IMR-90 (cell line): ENCODE measurements around the gene DMRT1. TPM values are rescaled to one million over a fixed set of nuclear protein-coding genes. Genes with fewer than 3 reads are reported as not detected.

Experiments used
- ATAC-seq: fragments of 200-7000 bp; cut with Tn5 transposase; 2 replicates; pipeline ENCODE4 v1.9.1; 2020; ENCODE audit warnings: low read depth, mild to moderate bottlenecking, moderate library complexity
- BruUV-seq: library from RNA; stranded (reverse); fragments of 400-500 nt; replicated peaks from 2 replicates; lab custom pipeline; 2021; lab: Mats Ljungman, UMichigan
- CTCF ChIA-PET: fragments of 300-600 bp; formaldehyde crosslinking; extraction: SDS; loops from one replicate; lab custom pipeline; 2021; ENCODE audit warnings: antibody characterized with exemption; lab: Yijun Ruan, JAX
- POLR2A ChIA-PET: fragments of 300-600 bp; sonication (Branson Sonifier 250); formaldehyde crosslinking; loops from one replicate; lab custom pipeline; 2022; ENCODE audit warnings: antibody characterized with exemption; ENCODE audit not compliant: unreplicated experiment; lab: Charles Lee
- DNase-seq: peaks from one replicate; pipeline ENCODE4 v3.0.0; 2013
- H2AFZ ChIP-seq: replicated peaks from 2 replicates; pipeline ENCODE3; 2013; ENCODE audit warnings: low read length, mild to moderate bottlenecking; ENCODE audit not compliant: poor library complexity
- H2AK5ac ChIP-seq: 2 replicates; pipeline ENCODE4 v1.6.1; 2013; ENCODE audit warnings: low read depth, low read length, inconsistent platforms
- H2AK9ac ChIP-seq: replicated peaks from 2 replicates; pipeline ENCODE3; 2013; ENCODE audit warnings: mild to moderate bottlenecking, low read depth, low read length, moderate library complexity; ENCODE audit not compliant: poor library complexity
- H2BK120ac ChIP-seq: 2 replicates; pipeline ENCODE4 v1.6.1; 2013; ENCODE audit warnings: low read depth, low read length, inconsistent platforms
- H2BK15ac ChIP-seq: 3 replicates; pipeline ENCODE4 v1.6.1; 2013; ENCODE audit warnings: low read depth, low read length, inconsistent platforms
- H2BK20ac ChIP-seq: 2 replicates; pipeline ENCODE4 v1.6.1; 2013; ENCODE audit warnings: low read depth, mild to moderate bottlenecking, inconsistent platforms, low read length, moderate library complexity
- H2BK5ac ChIP-seq: 2 replicates; pipeline ENCODE4 v1.6.1; 2013; ENCODE audit warnings: mild to moderate bottlenecking, low read depth, low read length, inconsistent platforms; ENCODE audit not compliant: poor library complexity, severe bottlenecking
- H3K14ac ChIP-seq: replicated peaks from 2 replicates; pipeline ENCODE4 v1.6.1; 2013; ENCODE audit warnings: low read depth, low read length, inconsistent platforms
- H3K18ac ChIP-seq: 2 replicates; pipeline ENCODE4 v1.6.1; 2013; ENCODE audit warnings: low read depth, low read length, control low read depth
- H3K23ac ChIP-seq: 2 replicates; pipeline ENCODE4 v1.6.1; 2013; ENCODE audit warnings: low read depth, low read length, inconsistent platforms
- H3K27ac ChIP-seq: 2 replicates; pipeline ENCODE4 v1.5.1; 2013; ENCODE audit warnings: mild to moderate bottlenecking, control low read depth, low read length; ENCODE audit not compliant: insufficient read depth
- H3K27me3 ChIP-seq: 2 replicates; pipeline ENCODE4 v1.6.1; 2013; ENCODE audit warnings: low read length; ENCODE audit not compliant: control insufficient read depth, insufficient read depth
- H3K36me3 ChIP-seq: 2 replicates; pipeline ENCODE4 v1.6.1; 2013; ENCODE audit warnings: low read length, mixed read lengths; ENCODE audit not compliant: control insufficient read depth, insufficient read depth
- H3K4ac ChIP-seq: 2 replicates; pipeline ENCODE4 v1.6.1; 2013; ENCODE audit warnings: low read depth, low read length, inconsistent platforms
- H3K4me1 ChIP-seq: 2 replicates; pipeline ENCODE4 v1.6.1; 2013; ENCODE audit warnings: low read length, mixed read lengths; ENCODE audit not compliant: control insufficient read depth, insufficient read depth
- H3K4me2 ChIP-seq: 2 replicates; pipeline ENCODE4 v1.6.1; 2013; ENCODE audit warnings: low read depth, mild to moderate bottlenecking, control low read depth, low read length, moderate library complexity
- H3K4me3 ChIP-seq: 2 replicates; pipeline ENCODE4 v1.5.1; 2013; ENCODE audit warnings: low read depth, mild to moderate bottlenecking, control low read depth, low read length, moderate library complexity; ENCODE audit not compliant: insufficient read depth
- H3K56ac ChIP-seq: 2 replicates; pipeline ENCODE4 v1.6.1; 2013; ENCODE audit warnings: low read length, inconsistent platforms; ENCODE audit not compliant: insufficient read depth; ENCODE audit errors: extremely low read depth
- H3K79me1 ChIP-seq, 2 experiments: 2 replicates each; pipeline ENCODE4 v1.6.1; 2013; ENCODE audit warnings: low read length in 2 of 2, inconsistent platforms in 1 of 2, low read depth in 1 of 2
- H3K9ac ChIP-seq: 2 replicates; pipeline ENCODE4 v1.6.1; 2013; ENCODE audit warnings: low read depth, low read length, control low read depth
- H3K9me1 ChIP-seq: 2 replicates; pipeline ENCODE4 v1.6.1; 2013; ENCODE audit warnings: low read length, inconsistent platforms; ENCODE audit not compliant: insufficient read depth
- H3K9me3 ChIP-seq: 2 replicates; pipeline ENCODE4 v1.6.1; 2013; ENCODE audit warnings: low read length; ENCODE audit not compliant: control insufficient read depth, insufficient read depth
- H4K20me1 ChIP-seq: 2 replicates; pipeline ENCODE4 v1.6.1; 2013; ENCODE audit warnings: low read length, inconsistent platforms; ENCODE audit not compliant: insufficient read depth
- H4K5ac ChIP-seq: 2 replicates; pipeline ENCODE4 v1.6.1; 2013; ENCODE audit warnings: mild to moderate bottlenecking, low read depth, low read length, control low read depth
- H4K8ac ChIP-seq, 2 experiments: 2 replicates each; pipeline ENCODE4 v1.6.1; 2013; ENCODE audit warnings: low read depth in 2 of 2, low read length in 2 of 2, control low read depth in 1 of 2, inconsistent platforms in 1 of 2
- H4K91ac ChIP-seq: 2 replicates; pipeline ENCODE4 v1.6.1; 2013; ENCODE audit warnings: low read depth, low read length, inconsistent platforms; ENCODE audit not compliant: insufficient read depth
- BHLHE40 ChIP-seq: fragments of 150-350 bp; IDR thresholded peaks from 2 replicates; pipeline ENCODE4 v1.6.1; 2016; ENCODE audit warnings: mild to moderate bottlenecking, low read depth, low read length
- CEBPB ChIP-seq: IDR thresholded peaks from 2 replicates; pipeline ENCODE4 v1.6.1; 2012; ENCODE audit warnings: low read depth, low read length, improper control_type of control experiment
- CHD1 ChIP-seq: IDR thresholded peaks from 2 replicates; pipeline ENCODE4 v1.6.1; 2012; ENCODE audit warnings: low read depth, low read length, improper control_type of control experiment
- FOS ChIP-seq: fragments of 150-350 bp; IDR thresholded peaks from 2 replicates; pipeline ENCODE4 v1.6.1; 2016; ENCODE audit warnings: low read depth, low read length
- MAFK ChIP-seq: IDR thresholded peaks from 2 replicates; pipeline ENCODE4 v1.6.1; 2012; ENCODE audit warnings: low read depth, low read length, improper control_type of control experiment
- MAZ ChIP-seq: IDR thresholded peaks from 2 replicates; pipeline ENCODE4 v1.6.1; 2012; ENCODE audit warnings: low read depth, mild to moderate bottlenecking, low read length, improper control_type of control experiment, moderate library complexity, borderline replicate concordance
- MXI1 ChIP-seq: IDR thresholded peaks from 2 replicates; pipeline ENCODE4 v1.6.1; 2012; ENCODE audit warnings: low read depth, mild to moderate bottlenecking, low read length, moderate library complexity, borderline replicate concordance
- NFE2L2 ChIP-seq: fragments of 150-350 bp; IDR thresholded peaks from 2 replicates; pipeline ENCODE4 v1.6.1; 2016; ENCODE audit warnings: low read depth, mild to moderate bottlenecking, low read length
- POLR2A ChIP-seq: IDR thresholded peaks from 2 replicates; pipeline ENCODE4 v1.6.1; 2012; ENCODE audit warnings: mild to moderate bottlenecking, low read depth, low read length
- RAD21 ChIP-seq: IDR thresholded peaks from 2 replicates; pipeline ENCODE4 v1.6.1; 2012; ENCODE audit warnings: low read length, improper control_type of control experiment
- RCOR1 ChIP-seq: IDR thresholded peaks from 2 replicates; pipeline ENCODE4 v1.6.1; 2012; ENCODE audit warnings: mild to moderate bottlenecking, low read length, improper control_type of control experiment; ENCODE audit not compliant: insufficient replicate concordance
- RFX5 ChIP-seq: IDR thresholded peaks from 2 replicates; pipeline ENCODE4 v1.8.0; 2012; ENCODE audit warnings: low read depth, mild to moderate bottlenecking, low read length, moderate library complexity
- SMC3 ChIP-seq: fragments of 150-350 bp; IDR thresholded peaks from 2 replicates; pipeline ENCODE4 v1.6.1; 2016; ENCODE audit warnings: low read depth, mild to moderate bottlenecking, antibody characterized with exemption, low read length, moderate library complexity
- WGBS, 2 experiments: methylation state at CpG; one replicate each; pipeline versions ENCODE4 v1.1.5 to v1.1.7; 2013; ENCODE audit warnings: missing lambda C conversion rate in 2 of 2; ENCODE audit not compliant: insufficient read length in 1 of 2; ENCODE audit errors: extremely low coverage in 2 of 2; 5-methylcytosine and 5-hydroxymethylcytosine counted together
- dilution Hi-C: fragments of 300-500 bp; cut with HindIII; formaldehyde crosslinking; loops from one replicate; pipeline ENCODE4 v1.14.3; 2018; ENCODE audit warnings: low sequenced_read_pairs; ENCODE audit not compliant: unreplicated experiment
- in situ Hi-C: fragments of 300-500 bp; cut with MboI; formaldehyde crosslinking; loops from 3 replicates; pipeline ENCODE4 v1.14.3; 2019; ENCODE audit warnings: low sequenced_read_pairs, inconsistent platforms, mixed read lengths
- intact Hi-C: fragments of 100-400 bp; cut with micrococcal nuclease; formaldehyde crosslinking; loops from 2 replicates; pipeline ENCODE4 v1.10.0; 2022
- polyA plus RNA-seq, 3 experiments: library from polyadenylated mRNA; depleted of rRNA; stranded (reverse); fragments of >200 nt; gene quantifications; 2 replicates each; pipeline ENCODE4 v1.2.3, GENCODE V29; 2012; ENCODE audit warnings: low replicate concordance in 1 of 3
- total RNA-seq: library from RNA; depleted of rRNA; stranded (reverse); fragments of >200 nt; gene quantifications from 2 replicates; pipeline ENCODE4 v1.2.3, GENCODE V29; 2012
- TF ChIP-seq, protein P1 (sequence below): fragments of 150-350 bp; IDR thresholded peaks from 2 replicates; pipeline ENCODE4 v1.6.1; 2016; ENCODE audit warnings: low read depth, mild to moderate bottlenecking, low read length, moderate library complexity, borderline replicate concordance
- TF ChIP-seq, protein P2 (sequence below): conservative IDR thresholded peaks from 2 replicates; pipeline ENCODE4 v1.5.1; 2012; ENCODE audit warnings: mild to moderate bottlenecking, low read depth, low read length, improper control_type of control experiment
- TF ChIP-seq, protein P3 (sequence below): fragments of 150-350 bp; IDR thresholded peaks from 2 replicates; pipeline ENCODE4 v1.6.1; 2017; ENCODE audit warnings: mild to moderate bottlenecking, antibody characterized with exemption, low read length, low read depth

DMRT1 gene
- total and polyA plus RNA-seq, 2 of the 4 experiments (the other 2 are of a cell fraction), result not detected

DNA sequence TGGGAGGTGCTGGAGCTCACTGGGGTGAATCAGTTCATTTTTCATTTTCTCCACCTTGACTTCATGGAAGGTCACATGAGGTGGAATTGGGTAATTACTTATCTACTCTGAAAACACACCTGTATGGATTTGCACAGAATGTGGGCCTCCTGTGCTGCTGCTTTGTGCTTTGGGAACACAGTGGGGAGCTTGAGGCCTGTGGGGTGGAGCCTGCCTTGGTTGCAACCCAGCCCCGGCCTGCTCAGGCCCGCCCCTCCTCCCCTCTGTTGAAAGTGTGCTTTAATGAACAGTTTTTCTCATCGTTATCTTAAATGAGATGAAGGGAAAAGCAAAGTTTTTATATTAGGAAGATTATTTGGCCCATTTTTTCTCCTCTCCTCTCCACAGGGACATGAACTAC lies 106.5 kb downstream of the DMRT1 start:
- WGBS, 2 experiments, result no CpG with 5 or more reads among the region's 3 CpGs
- Histone ChIP-seq H4K91ac (no peak overlapping the region), H3K36me3 (no peaks in the 10 kb centered on the region), H3K9me1 (no peaks in the 10 kb centered on the region), H3K56ac (no peak overlapping the region), H3K4me1 (no peaks in the 10 kb centered on the region), H3K27ac (no peak overlapping the region), H3K4ac (no peak overlapping the region), H2BK15ac (no peak overlapping the region), H3K4me2 (no peak overlapping the region), H3K9ac (no peak overlapping the region), H3K14ac (no peak overlapping the region), H2AK5ac (no peak overlapping the region), H2BK5ac (no peak overlapping the region), H3K18ac (no peak overlapping the region), H3K79me1 (no peaks in the 10 kb centered on the region), H2AFZ (no peak overlapping the region), H4K20me1 (no peaks in the 10 kb centered on the region), H3K9me3 (no peaks in the 10 kb centered on the region), H4K5ac (no peak overlapping the region), H3K4me3 (no peak overlapping the region), H2BK120ac (no peak overlapping the region), H2BK20ac (no peak overlapping the region), H3K23ac (no peak overlapping the region), H4K8ac (no peak overlapping the region), H3K27me3 (peaks cover 2% of the 10 kb centered on the region; the same call in 1 of the 2 replicates), H2AK9ac (no peak overlapping the region)
- in situ Hi-C loops, result no loop called here
- ATAC-seq (no peak), DNase-seq (no peak)
- intact Hi-C loops, result no loop called here
- dilution Hi-C loops, result no loop called here
- BruUV-seq, result no TSS peak
- TF ChIP-seq BHLHE40, result no peak
- no peak for TF ChIP-seq FOS
- TF ChIP-seq, protein P1, sequence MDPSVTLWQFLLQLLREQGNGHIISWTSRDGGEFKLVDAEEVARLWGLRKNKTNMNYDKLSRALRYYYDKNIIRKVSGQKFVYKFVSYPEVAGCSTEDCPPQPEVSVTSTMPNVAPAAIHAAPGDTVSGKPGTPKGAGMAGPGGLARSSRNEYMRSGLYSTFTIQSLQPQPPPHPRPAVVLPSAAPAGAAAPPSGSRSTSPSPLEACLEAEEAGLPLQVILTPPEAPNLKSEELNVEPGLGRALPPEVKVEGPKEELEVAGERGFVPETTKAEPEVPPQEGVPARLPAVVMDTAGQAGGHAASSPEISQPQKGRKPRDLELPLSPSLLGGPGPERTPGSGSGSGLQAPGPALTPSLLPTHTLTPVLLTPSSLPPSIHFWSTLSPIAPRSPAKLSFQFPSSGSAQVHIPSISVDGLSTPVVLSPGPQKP, result no peak
- no peak for TF ChIP-seq NFE2L2
- TF ChIP-seq CHD1, result no peak
- TF ChIP-seq MAFK, result no peak
- TF ChIP-seq, protein P2, sequence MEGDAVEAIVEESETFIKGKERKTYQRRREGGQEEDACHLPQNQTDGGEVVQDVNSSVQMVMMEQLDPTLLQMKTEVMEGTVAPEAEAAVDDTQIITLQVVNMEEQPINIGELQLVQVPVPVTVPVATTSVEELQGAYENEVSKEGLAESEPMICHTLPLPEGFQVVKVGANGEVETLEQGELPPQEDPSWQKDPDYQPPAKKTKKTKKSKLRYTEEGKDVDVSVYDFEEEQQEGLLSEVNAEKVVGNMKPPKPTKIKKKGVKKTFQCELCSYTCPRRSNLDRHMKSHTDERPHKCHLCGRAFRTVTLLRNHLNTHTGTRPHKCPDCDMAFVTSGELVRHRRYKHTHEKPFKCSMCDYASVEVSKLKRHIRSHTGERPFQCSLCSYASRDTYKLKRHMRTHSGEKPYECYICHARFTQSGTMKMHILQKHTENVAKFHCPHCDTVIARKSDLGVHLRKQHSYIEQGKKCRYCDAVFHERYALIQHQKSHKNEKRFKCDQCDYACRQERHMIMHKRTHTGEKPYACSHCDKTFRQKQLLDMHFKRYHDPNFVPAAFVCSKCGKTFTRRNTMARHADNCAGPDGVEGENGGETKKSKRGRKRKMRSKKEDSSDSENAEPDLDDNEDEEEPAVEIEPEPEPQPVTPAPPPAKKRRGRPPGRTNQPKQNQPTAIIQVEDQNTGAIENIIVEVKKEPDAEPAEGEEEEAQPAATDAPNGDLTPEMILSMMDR, result no peak
- TF ChIP-seq MAZ, result no peak
- TF ChIP-seq, protein P3, sequence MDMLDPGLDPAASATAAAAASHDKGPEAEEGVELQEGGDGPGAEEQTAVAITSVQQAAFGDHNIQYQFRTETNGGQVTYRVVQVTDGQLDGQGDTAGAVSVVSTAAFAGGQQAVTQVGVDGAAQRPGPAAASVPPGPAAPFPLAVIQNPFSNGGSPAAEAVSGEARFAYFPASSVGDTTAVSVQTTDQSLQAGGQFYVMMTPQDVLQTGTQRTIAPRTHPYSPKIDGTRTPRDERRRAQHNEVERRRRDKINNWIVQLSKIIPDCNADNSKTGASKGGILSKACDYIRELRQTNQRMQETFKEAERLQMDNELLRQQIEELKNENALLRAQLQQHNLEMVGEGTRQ, result no peak
- no peak for TF ChIP-seq CEBPB
- TF ChIP-seq RCOR1, result no peak
- no peak for TF ChIP-seq RAD21
- no peak for TF ChIP-seq POLR2A
- TF ChIP-seq RFX5, result no peak
- TF ChIP-seq MXI1, result no peak
- TF ChIP-seq SMC3, result no peak
- ChIA-PET POLR2A (no interaction called here), CTCF (interaction anchor here (1.1 kb wide), 1 partner anchor 61 kb away, joined by 3 read pairs; no protein-coding TSS in a partner anchor)
